Skeletal muscle tissue (tissue), 4 donors: ENCODE measurements around the gene PGM5. TPM values are rescaled to one million over a fixed set of nuclear protein-coding genes. Genes with fewer than 3 reads are reported as not detected.
"Not testable (repeated sequence)": the region's sequence is repeated elsewhere in the genome, so short reads cannot be mapped to it uniquely, and the experiment has no call there.

ENCODE experiments used
- H3K27ac ChIP-seq: one replicate; pipeline ENCODE4 v1.7.0; 2013; ENCODE audit warnings: mild to moderate bottlenecking, low read depth, low read length, inconsistent platforms
- H3K27me3 ChIP-seq, 3 donors: one replicate each; pipeline ENCODE4 v1.7.0; 2013; ENCODE audit warnings: low read length in 3 of 3; ENCODE audit not compliant: control insufficient read depth in 3 of 3, insufficient read depth in 3 of 3
- H3K36me3 ChIP-seq, 3 donors: one replicate each; pipeline ENCODE4 v1.7.0; 2013; ENCODE audit warnings: low read length in 3 of 3; ENCODE audit not compliant: control insufficient read depth in 3 of 3, insufficient read depth in 3 of 3
- H3K4me1 ChIP-seq, 3 donors: one replicate each; pipeline ENCODE4 v1.7.0; 2013; ENCODE audit warnings: low read length in 3 of 3, mild to moderate bottlenecking in 3 of 3; ENCODE audit not compliant: control insufficient read depth in 3 of 3, insufficient read depth in 3 of 3
- H3K4me3 ChIP-seq, 3 donors: one replicate each; pipeline ENCODE4 v1.7.0; 2013; ENCODE audit warnings: low read length in 3 of 3
- H3K9ac ChIP-seq, 3 donors: one replicate each; pipeline ENCODE4 v1.7.0; 2013; ENCODE audit warnings: low read length in 3 of 3, mild to moderate bottlenecking in 3 of 3, moderate library complexity in 2 of 3, low read depth in 1 of 3
- H3K9me3 ChIP-seq, 3 donors: one replicate each; pipeline ENCODE4 v1.7.0; 2013; ENCODE audit warnings: low read length in 3 of 3; ENCODE audit not compliant: control insufficient read depth in 3 of 3
- total RNA-seq: library from RNA; depleted of rRNA; stranded (reverse); fragments of >200 nt; gene quantifications from one replicate; pipeline ENCODE4 v1.2.3, GENCODE V29; 2014
- donor health status: Osteomylitis.

PGM5 gene
- total RNA-seq, 1 donor from 2014 or later = 69.4 TPM

GRCh38 chr9:68335935-68336334 is 20.5 kb upstream of the PGM5 start:
- not testable (repeated sequence) for H3K36me3 ChIP-seq, H3K27ac ChIP-seq, H3K9ac ChIP-seq, H3K9me3 ChIP-seq, H3K4me1 ChIP-seq, H3K27me3 ChIP-seq, H3K4me3 ChIP-seq

DNA sequence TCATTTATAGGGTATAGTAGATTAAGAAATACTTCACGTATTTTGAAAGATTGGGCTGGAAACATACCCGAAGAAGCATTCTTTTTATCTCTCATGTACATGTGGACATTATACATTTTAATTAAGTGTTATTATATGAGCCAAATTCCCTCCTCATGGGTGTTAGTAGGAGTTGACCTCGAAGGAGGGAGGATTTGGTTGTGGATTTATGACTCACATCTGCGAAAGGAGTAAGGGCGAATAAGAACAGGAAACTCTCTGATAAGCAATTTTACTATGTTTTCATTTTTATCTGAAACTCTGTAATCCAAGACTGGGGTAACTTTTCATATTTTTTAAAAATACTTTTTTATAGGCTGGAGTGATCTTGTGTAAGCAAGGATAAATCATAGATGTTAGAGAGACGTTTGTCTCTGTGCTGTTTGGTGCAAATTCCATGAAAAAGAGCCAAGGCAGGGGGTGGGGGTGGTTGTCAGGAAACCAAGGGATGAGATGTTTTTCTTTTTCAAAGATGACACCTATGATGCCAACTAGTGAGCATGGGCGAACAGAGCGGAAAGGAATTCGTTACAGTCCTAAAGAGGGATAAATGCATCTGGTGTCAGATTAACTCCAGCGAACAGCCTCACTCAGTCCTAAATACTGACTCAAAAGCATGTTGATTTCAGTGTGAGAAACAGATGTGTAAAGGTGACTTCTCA is 19.6 kb upstream of the PGM5 start:
- H3K4me1 ChIP-seq, H3K27me3 ChIP-seq, H3K9ac ChIP-seq, H3K9me3 ChIP-seq, H3K36me3 ChIP-seq, H3K27ac ChIP-seq, H3K4me3 ChIP-seq: not testable (repeated sequence)

GRCh38 chr9:68338000-68338399 is 18.4 kb upstream of the PGM5 start:
- H3K9me3 ChIP-seq, H3K4me3 ChIP-seq, H3K27me3 ChIP-seq, H3K36me3 ChIP-seq, H3K9ac ChIP-seq, H3K27ac ChIP-seq, H3K4me1 ChIP-seq: not testable (repeated sequence)

DNA sequence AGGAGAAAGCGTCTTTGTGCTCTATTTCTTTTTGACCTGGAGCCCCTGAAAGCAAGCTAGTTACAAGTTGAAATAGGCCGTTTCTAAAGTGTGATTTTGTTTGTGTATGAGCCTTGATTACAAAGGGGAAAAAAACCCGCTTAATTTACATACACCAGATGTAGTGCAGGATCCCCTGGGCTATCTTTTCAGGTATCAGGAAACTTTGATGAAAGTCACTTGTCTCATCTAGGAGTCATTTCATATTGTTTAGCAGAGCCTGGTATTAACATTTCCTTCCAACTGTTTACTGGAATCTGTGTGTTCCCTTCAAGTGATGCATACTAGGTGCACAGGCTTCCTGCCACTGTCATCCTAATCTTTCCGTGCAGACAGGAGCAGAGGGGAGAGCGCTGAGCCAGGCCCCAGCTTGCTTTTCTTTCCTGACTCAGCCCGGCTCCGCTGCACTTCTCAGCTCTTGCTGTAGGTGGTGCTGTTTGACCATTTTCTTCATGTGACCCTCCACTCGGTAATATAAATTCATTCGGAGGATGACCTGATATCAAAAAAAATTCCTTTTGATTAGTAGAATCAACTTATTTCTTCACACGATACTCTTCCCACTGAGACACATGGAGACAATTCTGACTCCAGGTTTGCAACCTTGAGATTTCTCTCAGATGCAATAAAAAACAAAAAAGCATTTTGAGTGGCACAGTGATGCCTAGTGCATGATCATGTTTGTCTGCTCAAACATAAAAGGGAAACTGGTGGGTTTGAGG is 14.0 kb upstream of the PGM5 start:
- not testable (repeated sequence) for H3K27me3 ChIP-seq, H3K9ac ChIP-seq, H3K36me3 ChIP-seq, H3K4me3 ChIP-seq, H3K9me3 ChIP-seq, H3K27ac ChIP-seq, H3K4me1 ChIP-seq

DNA sequence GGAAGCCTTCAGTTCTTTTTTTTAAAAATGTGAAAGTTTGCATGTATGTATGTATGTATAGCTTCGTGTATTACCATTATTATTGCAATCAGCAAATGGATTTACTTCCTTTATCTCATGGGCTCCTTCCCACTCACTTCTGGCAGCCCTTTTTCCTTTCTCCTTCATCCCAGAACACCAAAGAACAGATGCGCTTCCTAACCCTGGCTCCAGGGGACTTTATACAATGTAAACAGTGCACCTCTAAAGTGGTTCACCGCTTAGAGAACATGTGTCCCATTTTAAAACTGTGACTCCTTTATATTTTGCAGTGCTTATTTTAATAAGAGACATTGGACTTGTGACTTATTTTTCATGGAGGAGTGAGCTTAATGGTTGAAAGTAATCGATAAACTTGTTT is 13.2 kb upstream of the PGM5 start:
- not testable (repeated sequence) for H3K4me3 ChIP-seq, H3K27ac ChIP-seq, H3K36me3 ChIP-seq, H3K9ac ChIP-seq, H3K4me1 ChIP-seq, H3K27me3 ChIP-seq, H3K9me3 ChIP-seq

- H3K9me3 ChIP-seq, H3K4me1 ChIP-seq, H3K4me3 ChIP-seq, H3K27ac ChIP-seq, H3K27me3 ChIP-seq, H3K36me3 ChIP-seq, H3K9ac ChIP-seq: not testable (repeated sequence)
These were observed 12.4 kb upstream of the PGM5 start for GRCh38 chr9:68343992-68344391.

DNA sequence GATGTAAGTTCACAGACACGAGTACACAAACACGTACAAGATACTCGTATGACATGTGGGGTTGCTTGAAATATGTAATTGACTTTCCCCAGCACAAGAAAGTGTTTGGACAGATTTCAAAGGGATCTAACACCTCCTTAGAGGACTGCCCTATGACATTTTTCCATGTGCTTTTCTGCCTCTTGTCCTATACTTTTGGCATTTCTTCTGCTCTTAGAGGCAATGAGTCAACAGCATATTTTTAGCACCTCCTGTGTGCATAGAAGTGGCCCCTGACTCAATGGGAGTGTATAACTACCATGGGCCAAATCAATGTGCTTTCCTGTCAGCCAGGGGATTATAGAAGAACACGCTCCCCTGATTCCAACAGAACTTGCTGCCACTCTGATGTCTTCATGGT is 4.7 kb upstream of the PGM5 start:
- H3K36me3 ChIP-seq, H3K9ac ChIP-seq, H3K27ac ChIP-seq, H3K4me1 ChIP-seq, H3K9me3 ChIP-seq, H3K4me3 ChIP-seq, H3K27me3 ChIP-seq: not testable (repeated sequence)

DNA sequence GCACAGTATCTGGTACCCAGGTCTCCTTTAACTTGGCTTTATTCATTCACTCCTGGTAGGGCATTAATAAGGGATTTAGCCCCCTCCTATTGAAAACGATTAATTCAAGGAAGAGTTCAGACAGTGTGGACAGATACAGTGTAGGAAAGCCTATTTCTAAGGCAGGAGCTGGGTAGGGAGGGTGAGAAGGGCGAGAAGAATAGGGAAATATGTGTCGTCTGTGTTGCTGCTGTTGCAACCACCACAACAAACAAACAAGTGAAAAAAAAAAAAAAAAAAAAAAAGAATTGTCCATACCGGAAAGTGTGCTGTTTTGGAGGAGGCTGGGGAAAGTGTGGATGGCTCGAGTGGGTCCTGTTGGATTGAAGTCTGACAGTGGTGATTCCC is 425 bp upstream of the PGM5 start:
- H3K27me3 ChIP-seq, H3K36me3 ChIP-seq, H3K4me1 ChIP-seq, H3K9me3 ChIP-seq: not testable (repeated sequence)
- H3K27ac ChIP-seq = peak overlapping the region; percentile 83
- peak overlapping the region in 1 of 3 donors; percentile 81 for H3K9ac ChIP-seq
- peak overlapping the region in 1 of 3 donors; percentile 71 for H3K4me3 ChIP-seq

GRCh38 chr9:68357119-68357714 is 806 bp downstream of the PGM5 start:
- Histone ChIP-seq H3K27ac (peak overlapping the region; percentile 83), H3K9ac (peak overlapping the region in 2 of 3 donors; percentile 70 to 81), H3K4me3 (peak overlapping the region; percentile 56 to 71 (median 68))
- not testable (repeated sequence) for H3K9me3 ChIP-seq, H3K4me1 ChIP-seq, H3K27me3 ChIP-seq, H3K36me3 ChIP-seq

- H3K9me3 ChIP-seq, H3K36me3 ChIP-seq, H3K4me1 ChIP-seq, H3K9ac ChIP-seq, H3K4me3 ChIP-seq, H3K27me3 ChIP-seq, H3K27ac ChIP-seq: not testable (repeated sequence)
These were observed 10.6 kb downstream of the PGM5 start for GRCh38 chr9:68366933-68367547.
